SKM-1 (cell line): ENCODE results near the gene GABRR2.
A peak's percentile ranks its signal among the peaks of the same experiment; 100 is the strongest.

Experiments
- DNase-seq: peaks from one replicate; lab custom pipeline; 2025; ENCODE audit not compliant: unreplicated experiment; lab: John Stamatoyannopoulos, UW

The GABRR2 gene

DNA sequence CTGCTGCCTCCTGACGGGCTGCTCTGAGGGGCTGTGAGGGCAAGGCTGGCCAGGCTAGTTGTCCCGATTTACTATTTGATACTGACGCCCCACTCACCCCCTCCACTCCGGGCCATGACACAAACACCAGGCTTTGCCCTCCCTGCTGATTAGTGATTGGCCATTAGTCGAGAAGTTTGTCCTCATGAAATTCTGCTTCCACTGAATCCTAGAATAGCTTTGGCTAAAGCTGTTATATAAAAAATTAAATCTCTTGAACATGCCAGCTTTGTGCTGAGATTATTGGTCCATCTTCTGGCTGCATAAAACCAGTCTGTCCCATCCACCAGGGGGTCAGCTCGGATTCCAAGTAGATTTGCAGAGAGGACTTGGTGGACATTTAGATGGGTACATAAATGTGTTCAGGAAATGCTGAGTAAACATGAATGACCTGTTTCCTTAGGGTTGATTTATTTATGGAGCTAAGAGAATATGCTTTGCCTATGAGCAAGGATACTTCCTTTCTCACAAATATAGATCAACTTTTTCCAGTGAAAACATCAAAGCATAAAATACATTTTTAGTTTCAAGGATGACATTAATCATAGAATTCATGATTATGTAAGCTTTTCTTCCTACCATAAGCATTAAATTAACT, at the start of gene GABRR2:
GABRR2 (minus strand) TSS at position 51 of the 637 bp plus-strand sequence. CDS start 134 bp downstream, outside the sequence.
- no peak for DNase-seq

- no peak for DNase-seq
Observed at GRCh38 chr6:89364586-89364985, 49.5 kb upstream of the GABRR2 start.

GRCh38 chr6:89361171-89361570, 46.1 kb upstream of the GABRR2 start:
- no peak for DNase-seq

GRCh38 chr6:89360415-89360999, 45.4 kb upstream of the GABRR2 start:
- DNase-seq, result no peak

DNA sequence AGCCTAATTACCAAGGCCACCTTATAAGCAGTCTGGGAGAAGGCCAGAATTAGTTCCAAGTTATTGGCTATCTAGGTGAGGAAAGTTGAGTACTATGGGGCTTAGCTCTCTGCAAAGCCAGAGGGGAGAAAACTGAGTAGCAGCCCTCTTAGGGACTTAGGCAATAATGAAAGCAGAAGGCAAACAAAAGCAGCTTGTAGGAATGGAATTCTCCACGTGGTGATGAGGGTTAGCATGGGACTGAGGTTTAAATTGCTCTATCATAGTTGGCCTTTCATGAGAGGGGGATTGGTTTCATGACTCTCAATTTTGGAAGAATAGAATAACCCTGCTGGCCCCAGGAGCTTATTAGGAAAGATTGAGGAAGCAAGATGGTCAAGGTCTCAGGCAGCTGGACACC, 44.5 kb upstream of the GABRR2 start:
- no peak for DNase-seq

DNA sequence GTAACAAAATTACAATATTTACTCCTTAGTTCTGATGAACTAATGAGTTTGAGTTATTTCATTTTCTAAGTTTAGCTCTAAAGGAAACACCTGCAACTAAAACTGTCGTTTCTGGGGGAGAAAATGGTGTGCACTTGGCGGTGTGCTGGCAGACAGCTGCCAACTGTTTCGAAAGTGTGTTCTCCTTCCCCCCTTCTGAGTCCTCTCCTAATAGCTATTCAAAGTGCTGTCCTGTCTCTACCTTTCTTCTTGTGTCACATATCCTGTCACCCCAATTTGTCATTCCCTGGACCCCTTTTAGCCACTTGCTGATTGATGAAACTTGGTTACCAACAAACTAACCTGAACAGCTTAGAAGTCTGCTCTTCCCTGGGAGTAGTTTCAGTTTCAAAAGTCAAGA, 42.3 kb upstream of the GABRR2 start:
- DNase-seq, result no peak

DNA sequence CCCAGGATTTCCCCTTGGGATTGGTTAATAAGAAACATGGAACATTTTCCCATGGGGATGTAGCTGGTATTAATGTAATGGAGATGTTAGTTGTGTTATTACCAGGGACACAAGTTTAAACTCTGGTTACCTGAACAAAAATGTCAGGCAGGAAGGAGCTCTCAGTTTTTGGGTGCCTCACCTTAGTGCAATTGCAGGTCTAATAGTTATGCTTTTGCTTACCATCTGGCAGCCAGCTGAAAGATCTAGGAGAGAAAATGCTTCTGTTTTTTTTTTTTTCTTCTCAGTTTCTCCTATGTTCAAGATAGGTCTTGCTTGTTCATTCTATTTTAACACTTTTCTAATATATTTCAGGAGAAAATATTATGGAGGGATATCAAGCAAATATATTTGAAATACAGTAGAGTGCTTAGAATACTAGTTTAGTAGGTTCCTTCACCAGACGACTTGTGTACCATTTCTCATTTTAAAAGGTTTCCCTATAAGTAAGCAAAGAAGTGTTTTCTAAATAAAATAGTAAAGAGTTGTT, 41.6 kb upstream of the GABRR2 start:
- DNase-seq, result no peak

DNA sequence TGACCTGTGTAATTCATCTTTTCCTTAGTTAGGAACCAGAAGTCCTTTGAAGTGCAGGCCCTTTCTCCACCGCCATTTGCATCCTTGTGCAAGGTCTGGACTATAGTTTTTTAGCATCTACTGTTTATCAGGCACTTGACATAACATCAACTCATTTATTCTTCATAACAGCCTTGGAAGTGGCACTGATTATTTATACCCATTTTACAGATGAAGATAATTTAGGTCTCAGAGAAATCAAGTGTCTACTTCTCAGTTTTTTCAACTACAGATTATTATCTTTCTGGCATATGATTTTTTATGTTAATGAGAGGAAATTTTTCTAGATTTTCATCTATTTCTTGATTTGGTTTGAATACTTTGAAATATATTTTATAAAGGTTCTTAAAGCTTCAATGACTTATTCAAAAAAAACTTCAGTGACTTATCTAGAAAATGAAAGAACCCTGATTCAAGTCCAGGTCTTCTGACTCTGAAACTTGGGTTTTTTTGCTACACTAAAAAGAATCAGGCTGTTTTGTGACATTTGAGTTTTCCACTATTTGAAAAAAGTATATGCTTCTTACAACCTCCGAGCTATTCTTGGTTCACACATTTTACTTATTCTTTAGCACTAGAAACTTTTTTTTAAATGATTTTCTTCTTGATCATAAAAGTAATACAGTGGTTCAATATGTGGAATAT, 40.6 kb upstream of the GABRR2 start:
- DNase-seq, result no peak

DNA sequence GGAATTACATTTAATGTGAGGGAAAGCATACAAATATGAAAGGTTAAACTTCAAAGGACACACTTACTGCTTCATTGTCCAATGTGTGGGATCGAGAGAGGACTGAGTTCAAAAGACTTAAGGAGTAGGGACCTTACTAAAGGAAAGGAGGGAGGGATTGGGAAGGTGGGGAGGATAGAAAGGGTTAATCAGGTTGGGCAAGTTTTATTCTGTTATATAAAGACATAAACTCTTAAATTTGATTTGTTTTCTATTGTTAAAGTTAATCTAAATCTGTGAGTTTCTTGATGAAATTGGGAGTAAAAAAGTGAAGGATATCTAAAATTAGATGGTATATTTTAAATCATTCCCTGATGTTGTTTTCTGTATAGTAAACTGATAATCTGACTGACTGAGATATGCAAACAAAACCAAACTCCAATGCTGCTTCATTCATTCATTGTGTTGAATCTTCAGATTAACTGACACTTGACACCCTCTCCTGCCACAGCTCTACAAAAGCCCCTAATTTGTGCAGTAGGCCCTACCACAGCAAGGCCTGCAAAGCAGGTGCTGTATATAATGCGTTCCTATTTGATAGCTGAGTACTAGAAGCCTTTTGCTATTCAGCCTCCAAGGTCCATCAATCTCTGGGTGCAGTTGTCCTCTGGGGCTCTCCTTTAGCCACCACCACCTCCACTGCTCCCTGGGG, 38.7 kb upstream of the GABRR2 start:
- DNase-seq, result no peak

GRCh38 chr6:89353118-89353556, 38.0 kb upstream of the GABRR2 start:
- no peak for DNase-seq

- DNase-seq, result no peak
Observed at GRCh38 chr6:89352278-89353117, 37.4 kb upstream of the GABRR2 start, which contains the start of gene UBE2J1. Gene UBE2J1 (minus strand): TSS chr6:89352722. CDS start chr6:89352569, 153 bp downstream.

DNA sequence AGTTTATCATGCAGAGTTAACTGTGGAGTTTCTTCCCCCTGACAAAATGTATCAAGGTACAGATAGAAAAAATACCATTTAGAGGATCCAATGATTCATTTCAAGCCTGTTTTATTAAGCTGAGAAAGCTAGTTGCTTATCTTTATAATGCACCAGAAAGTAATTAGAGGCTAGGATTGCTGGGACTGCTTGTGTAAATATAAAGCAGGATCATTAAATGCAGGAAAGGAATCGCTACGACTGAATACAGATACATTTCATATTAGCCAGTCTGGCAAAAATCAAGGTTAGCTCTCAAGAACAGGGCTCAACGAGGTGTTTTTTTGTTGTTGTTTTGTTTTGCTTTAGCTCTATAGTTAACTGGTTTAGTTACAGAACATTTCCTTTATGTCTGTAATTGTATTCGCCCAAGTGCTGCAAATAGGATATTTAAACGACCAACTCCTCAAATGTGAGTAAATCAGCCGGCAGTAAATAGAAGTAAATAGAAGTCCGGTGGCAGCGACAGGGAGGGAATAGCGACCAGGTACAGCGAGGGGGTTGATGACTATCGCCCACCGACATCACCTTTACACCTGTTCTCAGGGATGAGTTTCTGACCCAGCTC, 36.7 kb upstream of the GABRR2 start:
- DNase-seq, result no peak

DNA sequence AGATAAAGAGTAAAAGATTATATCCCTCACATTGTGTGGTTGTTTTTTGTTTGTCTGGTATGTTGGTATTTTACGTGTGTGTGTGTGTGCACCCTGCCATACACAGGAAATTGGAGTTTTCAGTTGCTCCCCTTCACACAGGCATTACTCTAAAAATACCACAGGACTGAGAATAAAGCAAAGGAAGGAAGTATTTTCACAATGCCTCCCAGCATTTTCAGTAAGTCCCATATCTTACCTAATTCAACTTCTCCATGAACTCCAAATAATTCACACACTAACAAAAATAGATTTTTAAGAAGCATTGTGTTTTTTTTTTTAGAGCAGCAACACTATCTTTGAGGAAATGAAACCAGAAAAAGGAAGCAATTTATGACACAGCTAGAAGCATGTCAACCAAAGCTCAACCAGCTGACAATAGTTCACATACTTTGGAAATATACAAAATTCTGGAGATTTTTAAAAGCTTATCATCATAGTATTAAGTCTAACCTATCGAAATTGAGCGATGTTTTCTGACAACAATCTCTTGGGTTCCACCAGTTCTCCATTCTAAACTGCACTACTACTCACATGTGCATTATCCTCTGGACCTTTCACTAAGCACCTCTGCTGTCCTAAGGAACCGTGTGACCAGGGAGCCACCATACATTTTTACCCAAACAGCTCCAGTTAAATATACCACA, 35.3 kb upstream of the GABRR2 start:
- peak; percentile 88 for DNase-seq

DNA sequence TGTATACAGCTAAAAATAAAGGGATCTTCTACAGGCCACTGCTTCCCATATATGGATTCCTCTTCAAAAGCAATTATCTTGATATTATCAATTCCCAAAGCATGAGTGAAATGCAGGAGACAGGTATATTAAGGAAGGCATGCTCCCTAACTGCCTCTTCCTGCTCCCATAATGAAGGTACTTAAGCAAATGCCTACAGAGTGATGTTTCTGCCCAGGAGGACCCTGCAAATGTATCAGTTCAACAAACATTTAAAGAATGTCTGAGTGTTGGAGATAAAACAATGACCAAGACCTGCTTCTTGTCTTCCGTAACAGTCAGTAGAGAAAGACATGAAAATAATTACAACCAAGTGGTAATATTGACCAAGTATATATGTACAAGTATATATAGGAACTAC, 33.3 kb upstream of the GABRR2 start:
- DNase-seq, result no peak

DNA sequence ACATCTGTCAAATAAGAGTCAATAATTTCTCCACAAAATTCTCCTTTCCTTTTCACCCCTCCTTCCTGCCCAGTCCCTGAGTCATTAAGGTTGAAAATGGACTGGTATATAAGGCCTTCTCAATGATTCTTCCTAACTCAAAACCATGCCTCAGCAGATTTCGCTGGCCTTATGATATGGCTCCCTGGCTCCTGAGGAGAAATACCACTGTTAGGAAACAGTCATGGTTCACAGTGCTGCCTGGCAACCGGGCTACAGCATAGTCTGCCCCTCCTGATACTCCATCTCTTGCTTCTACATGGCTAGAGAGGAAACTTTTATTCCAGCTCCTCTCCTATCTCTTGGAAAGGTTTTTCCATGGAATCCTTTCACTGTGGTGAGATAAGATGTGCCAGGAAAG, 32.7 kb upstream of the GABRR2 start:
- DNase-seq, result no peak

DNA sequence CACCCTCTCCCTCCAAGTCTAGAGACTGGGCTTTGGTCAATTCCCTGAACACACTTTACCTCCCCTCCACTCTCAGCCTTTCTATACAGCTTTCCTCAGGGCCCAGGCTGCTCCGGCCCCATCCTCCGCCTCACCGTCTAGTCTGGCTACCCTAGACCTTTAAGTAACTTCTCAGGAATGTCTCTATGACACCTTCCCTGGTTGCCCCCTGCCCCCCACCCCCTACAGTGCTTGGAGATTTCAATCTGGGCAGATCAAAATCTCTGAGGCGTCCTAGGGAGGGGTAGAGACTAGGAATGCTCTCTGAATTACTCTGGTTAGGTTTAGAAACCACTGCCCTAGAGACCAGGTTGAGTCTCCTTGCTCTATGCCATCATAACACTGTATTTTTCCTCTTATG, 31.3 kb upstream of the GABRR2 start:
- no peak for DNase-seq

- DNase-seq, result no peak
Observed at GRCh38 chr6:89339565-89339964, 24.5 kb upstream of the GABRR2 start.

GRCh38 chr6:89335164-89335563, 20.1 kb upstream of the GABRR2 start:
- DNase-seq, result no peak

DNA sequence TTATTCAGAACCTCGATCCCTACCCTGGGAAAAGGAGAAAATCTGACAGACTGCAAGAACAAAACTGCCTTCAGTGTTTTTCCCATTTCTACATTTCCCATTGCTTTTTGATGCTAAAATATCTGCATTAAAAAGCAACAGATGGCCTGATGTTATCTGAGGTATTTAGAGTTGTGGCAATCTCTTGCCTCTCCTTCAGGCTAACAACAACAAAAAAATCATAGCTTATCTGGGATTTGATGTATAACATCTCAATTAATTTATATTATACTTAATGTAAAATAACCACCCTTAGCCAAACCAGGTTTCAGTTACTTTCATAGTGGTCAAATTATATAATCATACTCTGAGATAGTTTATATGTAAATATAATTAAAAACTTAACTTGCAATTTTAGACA, 15.8 kb upstream of the GABRR2 start:
- DNase-seq, result no peak

DNA sequence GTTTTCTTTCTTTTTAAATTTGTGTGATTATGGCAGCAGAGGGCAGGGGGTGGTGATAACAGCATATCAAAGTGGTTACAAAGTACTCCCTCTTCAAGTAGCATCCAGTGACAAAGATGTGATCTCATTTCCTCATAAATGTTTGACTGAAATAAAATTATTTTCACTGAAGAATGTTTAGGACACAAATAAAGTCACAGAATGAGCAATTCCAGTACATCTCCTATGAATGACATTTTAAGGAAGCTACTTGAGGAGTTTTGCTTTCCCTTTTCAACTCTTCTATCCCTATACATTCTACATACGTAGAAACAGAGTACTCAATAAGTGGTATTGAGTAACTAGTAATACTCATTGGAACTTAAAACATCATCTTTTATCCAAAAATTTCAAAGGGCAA, 13.9 kb upstream of the GABRR2 start:
- no peak for DNase-seq
